ENCODE measurements around the gene ITPA.

GRCh38 chr20:3273371-3273770 lies 64.1 kb downstream of the ITPA start:
- TF ChIP-seq CTCF (IDR thresholded peaks at IDR 0.05; ENCODE audit: borderline replicate concordance, extremely low read depth, low read length, poor library complexity, severe bottlenecking) (no peak), EZH2 (IDR thresholded peaks at IDR 0.05; ENCODE audit: borderline replicate concordance, low read depth, low read length, severe bottlenecking) (no peak)
